Loucy (cell line): ENCODE results near the gene IREB2.
"Not testable (repeated sequence)": the region's sequence is repeated elsewhere in the genome, so short reads cannot be mapped to it uniquely, and the experiment has no call there.

Experiments
- EZH2phosphoT487 ChIP-seq: fragments of 200-600 bp; IDR thresholded peaks from 2 replicates; pipeline ENCODE4 v1.6.1; 2018; ENCODE audit warnings: antibody characterized with exemption, mild to moderate bottlenecking, moderate library complexity, borderline replicate concordance
- TF ChIP-seq, protein P1 (sequence below): fragments of 200-600 bp; sonication (generic); conservative IDR thresholded peaks from 2 replicates; pipeline ENCODE4 v1.5.1; 2014; ENCODE audit warnings: mild to moderate bottlenecking, antibody characterized with exemption, low read length

DNA sequence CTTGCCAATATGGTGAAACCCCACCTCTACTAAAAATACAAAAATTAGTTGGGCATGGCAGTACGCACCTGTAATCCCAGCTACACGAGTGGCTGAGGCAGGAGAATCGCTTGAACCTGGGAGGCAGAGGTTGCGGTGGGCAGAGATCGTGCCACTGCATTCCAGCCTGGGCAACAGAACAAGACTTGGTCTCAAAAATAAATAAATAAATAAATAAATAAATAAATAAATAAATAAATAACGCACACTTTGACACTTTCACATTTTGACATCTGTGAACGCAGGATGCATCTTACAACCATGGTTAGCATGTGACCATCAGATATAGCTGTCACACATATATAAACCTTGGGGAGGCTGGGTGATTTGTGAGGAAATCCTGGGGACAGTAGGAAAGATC, 33.2 kb upstream of the IREB2 start:
- TF ChIP-seq, protein P1, sequence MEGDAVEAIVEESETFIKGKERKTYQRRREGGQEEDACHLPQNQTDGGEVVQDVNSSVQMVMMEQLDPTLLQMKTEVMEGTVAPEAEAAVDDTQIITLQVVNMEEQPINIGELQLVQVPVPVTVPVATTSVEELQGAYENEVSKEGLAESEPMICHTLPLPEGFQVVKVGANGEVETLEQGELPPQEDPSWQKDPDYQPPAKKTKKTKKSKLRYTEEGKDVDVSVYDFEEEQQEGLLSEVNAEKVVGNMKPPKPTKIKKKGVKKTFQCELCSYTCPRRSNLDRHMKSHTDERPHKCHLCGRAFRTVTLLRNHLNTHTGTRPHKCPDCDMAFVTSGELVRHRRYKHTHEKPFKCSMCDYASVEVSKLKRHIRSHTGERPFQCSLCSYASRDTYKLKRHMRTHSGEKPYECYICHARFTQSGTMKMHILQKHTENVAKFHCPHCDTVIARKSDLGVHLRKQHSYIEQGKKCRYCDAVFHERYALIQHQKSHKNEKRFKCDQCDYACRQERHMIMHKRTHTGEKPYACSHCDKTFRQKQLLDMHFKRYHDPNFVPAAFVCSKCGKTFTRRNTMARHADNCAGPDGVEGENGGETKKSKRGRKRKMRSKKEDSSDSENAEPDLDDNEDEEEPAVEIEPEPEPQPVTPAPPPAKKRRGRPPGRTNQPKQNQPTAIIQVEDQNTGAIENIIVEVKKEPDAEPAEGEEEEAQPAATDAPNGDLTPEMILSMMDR = not testable (repeated sequence)
- not testable (repeated sequence) for TF ChIP-seq EZH2phosphoT487
